SU-DHL-6 (cell line): ENCODE results near the gene SEC14L5.

Source experiments
- H2AFZ ChIP-seq: fragments of 200-600 bp; sonication (generic); 2 replicates; pipeline ENCODE4 v1.6.1; 2014; ENCODE audit warnings: low read depth, mild to moderate bottlenecking, moderate library complexity, mixed read lengths, antibody characterized with exemption, low read length; ENCODE audit not compliant: severe bottlenecking
- H3F3A ChIP-seq: fragments of 200-600 bp; shearing (Covaris generic); 2 replicates; pipeline ENCODE4 v1.6.0; 2016; ENCODE audit warnings: antibody characterized with exemption, mild to moderate bottlenecking; ENCODE audit not compliant: insufficient read depth
- H3K27ac ChIP-seq: fragments of 200-600 bp; sonication (generic); 2 replicates; pipeline ENCODE4 v1.5.1; 2016; ENCODE audit warnings: low read depth, mild to moderate bottlenecking, low read length, moderate library complexity, mixed read lengths
- H3K27me3 ChIP-seq: fragments of 200-600 bp; sonication (generic), shearing (Covaris generic); 2 replicates; pipeline ENCODE4 v1.6.0; 2014; ENCODE audit warnings: mild to moderate bottlenecking, low read length
- H3K36me3 ChIP-seq: fragments of 200-600 bp; sonication (generic); 2 replicates; pipeline ENCODE4 v1.6.1; 2014; ENCODE audit warnings: mild to moderate bottlenecking, low read length, mixed read lengths
- H3K4me2 ChIP-seq: fragments of 300-600, 200-600 bp; shearing (Covaris generic), sonication (generic); 2 replicates; pipeline ENCODE4 v1.6.0; 2014; ENCODE audit warnings: low read length, low read depth, mild to moderate bottlenecking; ENCODE audit not compliant: poor library complexity, severe bottlenecking
- H3K4me3 ChIP-seq: fragments of 200-600 bp; sonication (generic); 2 replicates; pipeline ENCODE4 v1.5.1; 2014; ENCODE audit warnings: antibody characterized with exemption, low read length, mild to moderate bottlenecking, mixed read lengths; ENCODE audit not compliant: insufficient read depth, poor library complexity, severe bottlenecking
- H3K79me2 ChIP-seq: fragments of 200-600 bp; sonication (generic); 2 replicates; pipeline ENCODE4 v1.6.1; 2014; ENCODE audit warnings: mild to moderate bottlenecking, low read length, moderate library complexity; ENCODE audit not compliant: insufficient read depth
- H3K9ac ChIP-seq: fragments of 200-600 bp; sonication (generic); 2 replicates; pipeline ENCODE4 v1.7.0; 2014; ENCODE audit warnings: mild to moderate bottlenecking, low read length
- H3K9me2 ChIP-seq: fragments of 200-600 bp; sonication (generic); replicated peaks from 2 replicates; pipeline ENCODE4 v1.6.1; 2014; ENCODE audit warnings: low read length; ENCODE audit not compliant: insufficient read depth
- H3K9me3 ChIP-seq: fragments of 200-600 bp; sonication (generic); 2 replicates; pipeline ENCODE4 v1.6.1; 2014; ENCODE audit warnings: low read length, mixed read lengths; ENCODE audit not compliant: insufficient read depth
- H4K20me1 ChIP-seq: fragments of 200-600 bp; sonication (generic); 2 replicates; pipeline ENCODE4 v1.6.1; 2014; ENCODE audit warnings: low read depth, mild to moderate bottlenecking, antibody characterized with exemption, low read length, moderate library complexity, mixed read lengths
- EZH2phosphoT487 ChIP-seq: fragments of 200-600 bp; sonication (generic), shearing (Covaris generic); conservative IDR thresholded peaks from 2 replicates; pipeline ENCODE4 v1.6.1; 2018; ENCODE audit warnings: mild to moderate bottlenecking, antibody characterized with exemption, low read length, moderate library complexity, mixed read lengths
- TF ChIP-seq, protein P1 (sequence below): fragments of 200-600 bp; sonication (generic); IDR thresholded peaks from one replicate; pipeline ENCODE4 v1.5.1; 2017; ENCODE audit warnings: antibody characterized with exemption, mild to moderate bottlenecking, low read length, moderate library complexity; ENCODE audit not compliant: insufficient read depth, poor library complexity, severe bottlenecking

SEC14L5 gene

DNA sequence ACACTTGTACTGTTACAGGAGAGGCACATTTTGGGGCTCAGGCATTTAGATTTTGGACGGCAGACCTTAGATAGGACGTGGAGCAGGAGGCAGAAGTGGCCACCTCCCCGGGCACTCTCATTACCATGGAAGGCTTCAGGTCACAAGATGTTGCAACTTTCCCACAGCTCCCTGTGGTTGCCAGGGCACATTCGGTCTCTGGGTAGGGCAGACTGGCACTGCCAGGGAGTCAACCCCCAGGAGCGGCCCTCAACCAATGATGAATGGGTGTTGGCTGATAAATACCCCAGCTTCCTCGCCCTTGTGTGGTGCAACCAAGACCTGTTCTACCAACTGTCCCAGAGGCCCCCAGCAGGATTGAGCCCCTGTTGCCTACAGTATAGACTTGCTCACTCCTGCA lies 64.4 kb downstream of the SEC14L5 start:
- H3K4me2 ChIP-seq = no peak overlapping the region
- H3K9me3 ChIP-seq = no peaks in the 10 kb centered on the region
- no peaks in the 10 kb centered on the region for H3K27me3 ChIP-seq
- TF ChIP-seq, protein P1, sequence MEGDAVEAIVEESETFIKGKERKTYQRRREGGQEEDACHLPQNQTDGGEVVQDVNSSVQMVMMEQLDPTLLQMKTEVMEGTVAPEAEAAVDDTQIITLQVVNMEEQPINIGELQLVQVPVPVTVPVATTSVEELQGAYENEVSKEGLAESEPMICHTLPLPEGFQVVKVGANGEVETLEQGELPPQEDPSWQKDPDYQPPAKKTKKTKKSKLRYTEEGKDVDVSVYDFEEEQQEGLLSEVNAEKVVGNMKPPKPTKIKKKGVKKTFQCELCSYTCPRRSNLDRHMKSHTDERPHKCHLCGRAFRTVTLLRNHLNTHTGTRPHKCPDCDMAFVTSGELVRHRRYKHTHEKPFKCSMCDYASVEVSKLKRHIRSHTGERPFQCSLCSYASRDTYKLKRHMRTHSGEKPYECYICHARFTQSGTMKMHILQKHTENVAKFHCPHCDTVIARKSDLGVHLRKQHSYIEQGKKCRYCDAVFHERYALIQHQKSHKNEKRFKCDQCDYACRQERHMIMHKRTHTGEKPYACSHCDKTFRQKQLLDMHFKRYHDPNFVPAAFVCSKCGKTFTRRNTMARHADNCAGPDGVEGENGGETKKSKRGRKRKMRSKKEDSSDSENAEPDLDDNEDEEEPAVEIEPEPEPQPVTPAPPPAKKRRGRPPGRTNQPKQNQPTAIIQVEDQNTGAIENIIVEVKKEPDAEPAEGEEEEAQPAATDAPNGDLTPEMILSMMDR = no peak
- TF ChIP-seq EZH2phosphoT487 = no peak
- H3K79me2 ChIP-seq = no peaks in the 10 kb centered on the region
- H3K9ac ChIP-seq = no peak overlapping the region
- H4K20me1 ChIP-seq = no peaks in the 10 kb centered on the region
- no peak overlapping the region for H3K27ac ChIP-seq
- H3K4me3 ChIP-seq = no peak overlapping the region
- H3K36me3 ChIP-seq = no peaks in the 10 kb centered on the region
- H3F3A ChIP-seq = no peaks in the 10 kb centered on the region
- no peak overlapping the region for H2AFZ ChIP-seq
- H3K9me2 ChIP-seq = no peaks in the 10 kb centered on the region

DNA sequence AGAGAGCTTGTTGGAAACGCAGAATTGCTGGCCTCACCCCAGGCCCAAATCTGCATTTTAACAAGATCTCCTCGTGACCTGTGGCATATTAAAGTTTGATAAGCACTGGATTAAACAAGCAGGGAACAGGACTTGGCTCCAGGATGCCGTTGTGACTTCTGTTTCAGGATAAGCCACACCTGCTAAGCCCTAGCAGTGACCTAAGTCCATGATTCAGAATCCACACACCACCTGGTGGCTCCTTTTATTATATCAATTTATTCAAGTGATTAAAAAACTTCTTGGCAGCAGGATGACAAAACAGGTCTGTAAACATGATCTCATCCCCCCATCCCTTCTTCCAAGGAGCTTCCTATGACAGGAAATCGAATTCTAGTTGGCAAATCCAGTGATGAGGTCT lies 66.5 kb downstream of the SEC14L5 start:
- H3K27ac ChIP-seq = no peak overlapping the region
- H3K9ac ChIP-seq = no peak overlapping the region
- H3K4me2 ChIP-seq = no peak overlapping the region

DNA sequence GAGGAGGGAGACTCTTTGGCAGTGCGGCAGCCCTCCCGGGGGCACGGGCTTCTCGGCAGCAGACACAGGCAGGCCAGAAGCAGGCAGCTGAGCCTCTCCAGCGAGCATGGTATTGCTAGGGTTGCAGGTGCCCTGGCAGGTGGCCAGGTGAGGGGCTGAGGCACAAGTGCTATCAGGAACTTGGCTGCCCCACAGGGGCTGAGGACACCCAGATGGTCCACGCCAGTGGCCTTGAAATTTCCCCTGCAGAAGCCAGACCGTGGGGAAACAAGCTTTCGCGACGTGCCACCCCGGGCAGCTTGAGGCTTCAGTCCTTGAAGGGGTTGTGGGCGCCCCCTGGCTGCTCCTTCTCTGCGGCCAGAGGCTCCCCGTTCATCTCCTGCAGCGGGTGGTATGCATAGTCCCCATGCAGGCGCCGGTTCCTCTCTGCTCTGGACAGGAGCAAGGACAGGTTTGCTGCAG lies 67.1 kb downstream of the SEC14L5 start:
- H2AFZ ChIP-seq = no peak overlapping the region

More for the DNA sequence above, 66.5 kb downstream of the SEC14L5 start:
- H2AFZ ChIP-seq = no peak overlapping the region
- H3K79me2 ChIP-seq = no peaks in the 10 kb centered on the region
- no peaks in the 10 kb centered on the region for H3F3A ChIP-seq
- TF ChIP-seq, protein P1 = no peak
- TF ChIP-seq EZH2phosphoT487 = no peak
- no peaks in the 10 kb centered on the region for H3K27me3 ChIP-seq
- no peaks in the 10 kb centered on the region for H3K9me2 ChIP-seq
- no peaks in the 10 kb centered on the region for H4K20me1 ChIP-seq
- no peaks in the 10 kb centered on the region for H3K36me3 ChIP-seq
- H3K9me3 ChIP-seq = no peaks in the 10 kb centered on the region
- no peak overlapping the region for H3K4me3 ChIP-seq

More for the DNA sequence above, 67.1 kb downstream of the SEC14L5 start:
- Histone ChIP-seq H3K27ac (no peak overlapping the region), H3F3A (no peaks in the 10 kb centered on the region), H3K4me3 (no peak overlapping the region), H3K79me2 (no peaks in the 10 kb centered on the region), H3K27me3 (no peaks in the 10 kb centered on the region), H4K20me1 (no peaks in the 10 kb centered on the region), H3K9me2 (no peaks in the 10 kb centered on the region), H3K9me3 (no peaks in the 10 kb centered on the region), H3K9ac (no peak overlapping the region), H3K4me2 (no peak overlapping the region), H3K36me3 (no peaks in the 10 kb centered on the region)
- no peak for TF ChIP-seq EZH2phosphoT487
- TF ChIP-seq, protein P1 = no peak
